Breast epithelium (tissue), 4 donors: ENCODE data around the gene PLEKHM1. TPM values are rescaled to one million over a fixed set of nuclear protein-coding genes. Genes with fewer than 3 reads are reported as not detected.

Experiments
- DNase-seq, 2 donors: peaks; one replicate each; pipeline ENCODE4 v3.0.0-alpha.2; 2019; ENCODE audit warnings: low spot score in 2 of 2
- H3K27ac ChIP-seq, 2 donors: fragments of 200-600 bp; sonication (generic) in 1 of 2; one replicate each; pipeline ENCODE4 v1.5.1; 2016 to 2019; ENCODE audit warnings: mild to moderate bottlenecking in 1 of 2
- H3K27me3 ChIP-seq, 2 donors: fragments of 200-600 bp; sonication (generic) in 1 of 2; one replicate each; pipeline versions ENCODE4 v1.5.1 to v1.6.0; 2017 to 2019; ENCODE audit warnings: control low read depth in 1 of 2, mild to moderate bottlenecking in 1 of 2
- H3K36me3 ChIP-seq: fragments of 200-600 bp; one replicate; pipeline ENCODE4 v1.5.1; 2019
- H3K4me1 ChIP-seq, 2 donors: fragments of 200-600 bp; sonication (generic); one replicate each; pipeline ENCODE4 v1.5.1; 2016 to 2019; ENCODE audit warnings: control low read depth in 1 of 2
- H3K4me3 ChIP-seq, 3 donors: fragments of 200-600 bp; sonication (generic); 1 replicate in 2 of 3; 2 replicates in 1 of 3; pipeline ENCODE4 v1.5.1; 2016 to 2019; ENCODE audit warnings: mild to moderate bottlenecking in 3 of 3, moderate library complexity in 2 of 3
- H3K9me3 ChIP-seq, 2 donors: fragments of 200-600 bp; sonication (generic) in 1 of 2; one replicate each; pipeline ENCODE4 v1.5.1; 2016 to 2019; ENCODE audit warnings: control low read depth in 1 of 2
- POLR2A ChIP-seq: fragments of 450-650 bp; IDR thresholded peaks from one replicate; pipeline ENCODE4 v1.6.1; 2016; ENCODE audit warnings: antibody characterized with exemption, mild to moderate bottlenecking, moderate library complexity
- POLR2AphosphoS5 ChIP-seq, 3 donors: sonication (generic); formaldehyde crosslinking; IDR thresholded peaks; one replicate each; pipeline ENCODE4 v1.6.1; 2017; ENCODE audit warnings: antibody characterized with exemption in 3 of 3
- intact Hi-C: fragments of 100-400 bp; cut with DNase I; formaldehyde crosslinking; loops from one replicate; pipeline ENCODE4 v1.15.1; 2023; ENCODE audit warnings: low total_unique reads
- total RNA-seq, 3 donors: library from RNA; depleted of rRNA; stranded (reverse); fragments of >200 nt; gene quantifications; one replicate each; pipeline ENCODE4 v1.1.0, GENCODE V29; 2016
- TF ChIP-seq, protein P1 (sequence below), 3 donors: fragments of 450-650 bp; IDR thresholded peaks; one replicate each; pipeline ENCODE4 v1.5.1; 2016 to 2017; ENCODE audit warnings: antibody characterized with exemption in 3 of 3, mild to moderate bottlenecking in 3 of 3, moderate library complexity in 3 of 3

PLEKHM1 gene
- total RNA-seq, 3 donors from 2014 or later = 31.5 to 49.0 (median 36.9) TPM

DNA sequence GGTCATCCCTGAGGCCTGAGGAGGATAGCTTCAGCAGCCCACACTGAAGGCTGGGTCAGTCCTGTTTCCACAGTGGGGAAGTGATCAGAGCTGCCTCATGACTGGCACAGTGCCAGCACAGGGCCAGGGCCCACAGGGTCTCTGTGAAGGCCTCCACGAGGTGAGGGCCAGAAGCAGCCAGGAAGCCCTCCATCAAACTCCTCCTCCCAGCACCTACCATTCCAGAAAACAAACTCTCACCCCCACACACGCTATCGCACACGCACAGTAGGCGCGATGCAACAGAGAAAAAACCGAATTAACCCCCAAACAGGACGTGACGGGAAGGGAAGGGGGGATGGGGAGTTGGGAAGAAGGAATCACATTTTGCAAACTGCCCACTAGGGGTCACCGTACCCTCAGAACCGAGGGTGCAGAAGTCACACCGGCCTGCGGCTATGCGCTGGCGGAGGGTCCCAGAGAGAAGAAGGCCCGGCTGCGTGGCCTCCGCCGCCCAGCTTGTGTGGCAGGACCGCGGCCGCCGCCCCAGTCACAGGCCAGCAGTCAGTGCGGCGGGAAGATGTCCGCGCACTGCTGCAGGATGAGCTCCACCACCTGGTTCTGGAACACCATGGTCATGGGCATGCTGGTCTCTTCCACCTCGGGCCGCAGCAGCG, 95.5 kb downstream of the PLEKHM1 start:
- no peak for TF ChIP-seq POLR2A
- TF ChIP-seq POLR2AphosphoS5 (IDR thresholded peaks at IDR 0.05) = no peak
- TF ChIP-seq, protein P1, sequence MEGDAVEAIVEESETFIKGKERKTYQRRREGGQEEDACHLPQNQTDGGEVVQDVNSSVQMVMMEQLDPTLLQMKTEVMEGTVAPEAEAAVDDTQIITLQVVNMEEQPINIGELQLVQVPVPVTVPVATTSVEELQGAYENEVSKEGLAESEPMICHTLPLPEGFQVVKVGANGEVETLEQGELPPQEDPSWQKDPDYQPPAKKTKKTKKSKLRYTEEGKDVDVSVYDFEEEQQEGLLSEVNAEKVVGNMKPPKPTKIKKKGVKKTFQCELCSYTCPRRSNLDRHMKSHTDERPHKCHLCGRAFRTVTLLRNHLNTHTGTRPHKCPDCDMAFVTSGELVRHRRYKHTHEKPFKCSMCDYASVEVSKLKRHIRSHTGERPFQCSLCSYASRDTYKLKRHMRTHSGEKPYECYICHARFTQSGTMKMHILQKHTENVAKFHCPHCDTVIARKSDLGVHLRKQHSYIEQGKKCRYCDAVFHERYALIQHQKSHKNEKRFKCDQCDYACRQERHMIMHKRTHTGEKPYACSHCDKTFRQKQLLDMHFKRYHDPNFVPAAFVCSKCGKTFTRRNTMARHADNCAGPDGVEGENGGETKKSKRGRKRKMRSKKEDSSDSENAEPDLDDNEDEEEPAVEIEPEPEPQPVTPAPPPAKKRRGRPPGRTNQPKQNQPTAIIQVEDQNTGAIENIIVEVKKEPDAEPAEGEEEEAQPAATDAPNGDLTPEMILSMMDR (IDR thresholded peaks at IDR 0.05) = peak; percentile 49 to 79 (median 73)
- Histone ChIP-seq H3K9me3 (no peaks in the 10 kb centered on the region), H3K27me3 (no peaks in the 10 kb centered on the region), H3K4me3 (peak overlapping the region in 2 of 3 donors; percentile 34 to 53), H3K36me3 (no peaks in the 10 kb centered on the region), H3K27ac (no peak overlapping the region), H3K4me1 (no peaks in the 10 kb centered on the region)
- intact Hi-C loops = no loop called here
- DNase-seq = no peak

- no peak overlapping the region for H3K27ac ChIP-seq
- no peaks in the 10 kb centered on the region for H3K36me3 ChIP-seq
- no peaks in the 10 kb centered on the region for H3K27me3 ChIP-seq
- no peak for TF ChIP-seq POLR2A
- TF ChIP-seq POLR2AphosphoS5 (IDR thresholded peaks at IDR 0.05) = no peak
- no peak overlapping the region for H3K4me3 ChIP-seq
- intact Hi-C loops = no loop called here
- no peaks in the 10 kb centered on the region for H3K9me3 ChIP-seq
- no peaks in the 10 kb centered on the region for H3K4me1 ChIP-seq
- no peak for DNase-seq
These were observed 96.0 kb downstream of the PLEKHM1 start for GRCh38 chr17:45394564-45394912.

GRCh38 chr17:45394091-45394490, 96.4 kb downstream of the PLEKHM1 start:
- TF ChIP-seq POLR2AphosphoS5 (IDR thresholded peaks at IDR 0.05) (no peak), POLR2A (no peak)
- TF ChIP-seq, protein P1 (IDR thresholded peaks at IDR 0.05) = no peak
- Histone ChIP-seq H3K27me3 (no peaks in the 10 kb centered on the region), H3K4me3 (no peak overlapping the region), H3K36me3 (no peaks in the 10 kb centered on the region), H3K4me1 (no peaks in the 10 kb centered on the region), H3K9me3 (no peaks in the 10 kb centered on the region), H3K27ac (no peak overlapping the region)
- DNase-seq = no peak
- intact Hi-C loops = no loop called here

DNA sequence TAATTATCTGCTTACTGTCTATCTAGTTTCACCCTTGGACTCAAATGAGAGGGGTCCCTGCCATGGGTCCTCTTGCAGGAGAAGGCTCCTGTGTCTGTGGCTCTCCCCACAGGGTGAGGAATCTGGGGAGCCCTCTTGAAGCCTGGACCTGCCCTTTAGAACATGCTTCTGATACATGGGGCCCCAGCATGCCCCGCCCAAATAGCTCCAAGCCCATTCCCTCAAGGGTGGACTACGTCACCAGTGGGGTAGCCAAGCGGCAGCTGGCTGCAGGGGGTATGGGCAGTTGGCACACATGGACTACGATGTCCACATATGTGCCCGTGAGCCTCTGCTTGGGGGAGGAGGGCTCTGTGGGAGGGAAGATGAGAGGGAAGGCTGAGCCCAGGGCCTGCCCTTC, 97.1 kb downstream of the PLEKHM1 start:
- Histone ChIP-seq H3K4me3 (no peak overlapping the region), H3K27ac (no peak overlapping the region), H3K9me3 (no peaks in the 10 kb centered on the region), H3K27me3 (no peaks in the 10 kb centered on the region), H3K4me1 (no peaks in the 10 kb centered on the region), H3K36me3 (no peaks in the 10 kb centered on the region)
- intact Hi-C loops = no loop called here
- no peak for DNase-seq
- no peak for TF ChIP-seq POLR2AphosphoS5 (IDR thresholded peaks at IDR 0.05)
- no peak for TF ChIP-seq POLR2A
- TF ChIP-seq, protein P1 (IDR thresholded peaks at IDR 0.05) = no peak

GRCh38 chr17:45391918-45392317, 98.6 kb downstream of the PLEKHM1 start:
- Histone ChIP-seq H3K36me3 (no peaks in the 10 kb centered on the region), H3K4me1 (no peaks in the 10 kb centered on the region), H3K4me3 (no peak overlapping the region), H3K9me3 (no peaks in the 10 kb centered on the region), H3K27me3 (no peaks in the 10 kb centered on the region), H3K27ac (no peak overlapping the region)
- intact Hi-C loops = no loop called here
- TF ChIP-seq POLR2A (no peak), POLR2AphosphoS5 (IDR thresholded peaks at IDR 0.05) (no peak)
- TF ChIP-seq, protein P1 (IDR thresholded peaks at IDR 0.05) = no peak
- DNase-seq = no peak
